OCI-LY1 (cell line): ENCODE data around the gene UBE2C.

Source experiments
- H2AFZ ChIP-seq: fragments of 200-600 bp; sonication (generic), shearing (Covaris generic); 2 replicates; pipeline ENCODE4 v1.6.0; 2014; ENCODE audit warnings: antibody characterized with exemption, mild to moderate bottlenecking, low read length
- H3F3A ChIP-seq: fragments of 200-600 bp; sonication (generic), shearing (Covaris generic); 2 replicates; pipeline ENCODE4 v1.6.0; 2014; ENCODE audit warnings: mild to moderate bottlenecking, antibody characterized with exemption, low read length, moderate library complexity; ENCODE audit not compliant: insufficient read depth
- H3K27ac ChIP-seq: fragments of 200-600 bp; sonication (generic); 2 replicates; pipeline ENCODE4 v1.5.1; 2014; ENCODE audit warnings: low read length, mixed run types, mild to moderate bottlenecking, low read depth; ENCODE audit not compliant: poor library complexity, severe bottlenecking
- H3K27me3 ChIP-seq: fragments of 200-600 bp; sonication (generic); 2 replicates; pipeline ENCODE4 v1.6.0; 2014; ENCODE audit warnings: antibody characterized with exemption, mild to moderate bottlenecking, low read length, moderate library complexity; ENCODE audit not compliant: insufficient read depth
- H3K36me3 ChIP-seq: fragments of 200-600 bp; sonication (generic); 2 replicates; pipeline ENCODE4 v1.6.1; 2014; ENCODE audit warnings: mild to moderate bottlenecking, antibody characterized with exemption, low read length, moderate library complexity, mixed read lengths; ENCODE audit not compliant: insufficient read depth
- H3K4me1 ChIP-seq: fragments of 200-600 bp; sonication (generic); 2 replicates; pipeline ENCODE4 v1.5.1; 2014; ENCODE audit warnings: mild to moderate bottlenecking, low read length, moderate library complexity; ENCODE audit not compliant: insufficient read depth, severe bottlenecking
- H3K4me2 ChIP-seq: fragments of 200-600 bp; sonication (generic), shearing (Covaris generic); 2 replicates; pipeline ENCODE4 v1.6.1; 2014; ENCODE audit warnings: low read length
- H3K4me3 ChIP-seq: fragments of 200-600 bp; sonication (generic); 2 replicates; pipeline ENCODE4 v1.5.1; 2014; ENCODE audit warnings: low read length, low read depth, mild to moderate bottlenecking, mixed read lengths; ENCODE audit not compliant: poor library complexity, severe bottlenecking
- H3K79me2 ChIP-seq: fragments of 200-600 bp; shearing (Covaris generic); 2 replicates; pipeline ENCODE4 v1.6.1; 2016; ENCODE audit warnings: mixed run types, low read length, mixed read lengths; ENCODE audit not compliant: insufficient read depth
- H3K9ac ChIP-seq: fragments of 200-600 bp; sonication (generic), shearing (Covaris generic); 2 replicates; pipeline ENCODE4 v1.6.1; 2014; ENCODE audit warnings: mild to moderate bottlenecking, low read length, mixed read lengths
- H3K9me2 ChIP-seq: fragments of 200-600 bp; sonication (generic), shearing (Covaris generic); 2 replicates; pipeline ENCODE4 v1.6.1; 2014; ENCODE audit warnings: low read depth, mild to moderate bottlenecking, low read length, mixed read lengths
- H3K9me3 ChIP-seq: fragments of 200-600 bp; shearing (Covaris generic); 2 replicates; pipeline ENCODE4 v1.6.1; 2014; ENCODE audit warnings: low read length, mixed read lengths
- H4K20me1 ChIP-seq: fragments of 200-600 bp; sonication (generic), shearing (Covaris generic); 2 replicates; pipeline ENCODE4 v1.6.0; 2016; ENCODE audit warnings: mild to moderate bottlenecking, low read length; ENCODE audit not compliant: insufficient read depth
- EZH2 ChIP-seq: fragments of 200-600 bp; sonication (generic), shearing (Covaris generic); IDR thresholded peaks from 2 replicates; pipeline ENCODE4 v1.8.0; 2017; ENCODE audit warnings: borderline replicate concordance, mixed run types, mild to moderate bottlenecking, antibody characterized with exemption, low read length, moderate library complexity, mixed read lengths
- TF ChIP-seq, protein P1 (sequence below): fragments of 200-600 bp; sonication (generic), shearing (Covaris generic); IDR thresholded peaks from 2 replicates; pipeline ENCODE4 v1.5.1; 2017; ENCODE audit warnings: mild to moderate bottlenecking, antibody characterized with exemption, low read length, moderate library complexity, mixed read lengths

Gene UBE2C

DNA sequence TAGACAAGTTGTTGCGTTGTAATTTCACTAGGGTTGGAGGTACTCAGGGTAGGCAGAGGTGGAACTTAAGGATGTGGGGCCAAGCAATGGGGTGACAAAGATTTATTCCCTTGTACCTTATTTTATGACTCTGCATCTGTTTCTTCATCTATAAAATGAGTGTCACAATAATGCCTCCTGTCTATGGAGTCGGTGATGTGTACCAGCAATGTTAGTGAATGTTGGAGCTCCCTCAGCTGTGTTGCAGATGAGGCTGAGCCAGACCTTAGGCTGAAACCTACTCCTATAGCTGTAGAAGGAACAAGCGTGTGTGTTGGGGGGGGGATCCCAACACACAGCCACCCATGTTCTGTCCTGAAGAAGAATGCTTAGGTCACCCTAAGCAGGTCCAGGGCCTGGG lies 4.5 kb downstream of the UBE2C start:
- H3K79me2 ChIP-seq: peaks cover 10% of the 10 kb centered on the region; the same call in 1 of the 2 replicates
- H3K9ac ChIP-seq: no peak overlapping the region
- H3K9me3 ChIP-seq: no peaks in the 10 kb centered on the region; the same call in 1 of the 2 replicates
- peaks cover 11% of the 10 kb centered on the region for H3K4me1 ChIP-seq
- peaks cover 49% of the 10 kb centered on the region for H3K36me3 ChIP-seq
- no peak overlapping the region for H3K27ac ChIP-seq
- no peak overlapping the region for H3K4me2 ChIP-seq
- TF ChIP-seq, protein P1, sequence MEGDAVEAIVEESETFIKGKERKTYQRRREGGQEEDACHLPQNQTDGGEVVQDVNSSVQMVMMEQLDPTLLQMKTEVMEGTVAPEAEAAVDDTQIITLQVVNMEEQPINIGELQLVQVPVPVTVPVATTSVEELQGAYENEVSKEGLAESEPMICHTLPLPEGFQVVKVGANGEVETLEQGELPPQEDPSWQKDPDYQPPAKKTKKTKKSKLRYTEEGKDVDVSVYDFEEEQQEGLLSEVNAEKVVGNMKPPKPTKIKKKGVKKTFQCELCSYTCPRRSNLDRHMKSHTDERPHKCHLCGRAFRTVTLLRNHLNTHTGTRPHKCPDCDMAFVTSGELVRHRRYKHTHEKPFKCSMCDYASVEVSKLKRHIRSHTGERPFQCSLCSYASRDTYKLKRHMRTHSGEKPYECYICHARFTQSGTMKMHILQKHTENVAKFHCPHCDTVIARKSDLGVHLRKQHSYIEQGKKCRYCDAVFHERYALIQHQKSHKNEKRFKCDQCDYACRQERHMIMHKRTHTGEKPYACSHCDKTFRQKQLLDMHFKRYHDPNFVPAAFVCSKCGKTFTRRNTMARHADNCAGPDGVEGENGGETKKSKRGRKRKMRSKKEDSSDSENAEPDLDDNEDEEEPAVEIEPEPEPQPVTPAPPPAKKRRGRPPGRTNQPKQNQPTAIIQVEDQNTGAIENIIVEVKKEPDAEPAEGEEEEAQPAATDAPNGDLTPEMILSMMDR: no peak
- TF ChIP-seq EZH2: no peak
- H2AFZ ChIP-seq: no peak overlapping the region
- no peaks in the 10 kb centered on the region for H4K20me1 ChIP-seq
- H3K4me3 ChIP-seq: no peak overlapping the region
- H3K9me2 ChIP-seq: no peaks in the 10 kb centered on the region
- peaks cover 7% of the 10 kb centered on the region; the same call in 1 of the 2 replicates for H3F3A ChIP-seq
- H3K27me3 ChIP-seq: no peaks in the 10 kb centered on the region

DNA sequence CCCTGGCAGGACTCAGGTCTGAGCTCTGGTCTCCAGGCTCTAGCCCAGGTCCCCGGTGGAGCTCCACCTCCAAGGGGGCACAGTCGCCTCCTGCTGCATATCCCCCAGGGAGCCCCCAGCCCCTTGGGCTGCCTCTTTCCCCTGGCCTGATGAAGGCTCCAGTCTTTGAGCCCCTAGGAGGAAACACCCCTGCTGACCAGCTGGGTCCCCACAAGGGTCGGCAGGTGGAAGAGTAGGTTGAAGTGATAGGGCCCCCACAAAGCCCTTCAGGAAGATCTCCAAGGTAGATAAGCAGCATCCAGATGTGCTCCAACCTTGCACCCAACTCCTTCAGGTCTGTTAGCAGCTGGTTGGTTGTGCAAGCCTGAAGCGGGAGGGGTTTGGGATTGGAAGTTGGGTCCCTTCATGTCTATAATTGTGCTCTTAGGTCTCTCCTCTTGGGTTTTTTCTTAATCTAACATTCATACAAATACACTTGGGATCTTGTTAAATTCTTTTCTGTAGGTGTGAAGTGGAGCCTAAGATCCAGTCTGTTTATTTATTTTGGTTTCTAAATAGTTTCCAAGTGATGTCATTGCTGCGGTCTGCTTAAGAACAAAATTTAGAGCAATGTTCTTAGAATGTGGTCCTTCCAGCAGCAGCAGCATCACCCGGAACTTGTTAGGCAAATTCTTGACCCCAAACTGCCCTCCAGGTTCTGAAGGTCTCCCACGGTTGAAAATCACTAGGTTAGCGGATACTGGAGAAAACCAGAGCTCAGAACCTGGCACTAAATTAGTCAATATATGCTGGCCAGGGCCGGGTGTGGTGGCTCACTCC lies 5.1 kb downstream of the UBE2C start:
- Histone ChIP-seq H3K9ac (no peak overlapping the region), H3K9me2 (no peaks in the 10 kb centered on the region), H4K20me1 (no peaks in the 10 kb centered on the region), H3K79me2 (peaks cover 10% of the 10 kb centered on the region; the same call in 1 of the 2 replicates), H3K27ac (no peak overlapping the region), H3K4me1 (peaks cover 11% of the 10 kb centered on the region), H3K4me3 (no peak overlapping the region), H3K27me3 (no peaks in the 10 kb centered on the region), H3K36me3 (peaks cover 47% of the 10 kb centered on the region), H3F3A (peaks cover 7% of the 10 kb centered on the region; the same call in 1 of the 2 replicates), H3K9me3 (no peaks in the 10 kb centered on the region), H2AFZ (no peak overlapping the region), H3K4me2 (no peak overlapping the region)
- no peak for TF ChIP-seq EZH2
- TF ChIP-seq, protein P1: no peak

DNA sequence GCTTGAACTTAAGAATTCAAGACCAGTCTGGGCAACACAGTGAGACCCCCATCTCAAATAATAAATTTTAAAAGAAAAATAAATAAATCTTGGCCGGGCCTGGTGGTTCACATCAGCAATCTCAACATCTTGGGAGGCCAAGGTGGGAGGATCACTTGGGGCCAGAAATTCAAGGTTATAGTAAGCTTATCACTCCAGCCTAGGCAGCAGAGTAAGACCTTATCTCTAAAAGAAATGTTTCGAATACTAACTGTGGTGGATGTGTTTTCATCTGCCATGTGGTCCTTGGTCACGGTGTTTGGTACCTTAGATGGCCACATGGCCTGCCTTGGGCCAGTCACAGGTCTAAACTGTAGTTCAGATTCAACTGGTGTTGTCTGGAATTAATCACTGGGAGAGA lies 5.8 kb downstream of the UBE2C start:
- peaks cover 7% of the 10 kb centered on the region; the same call in 1 of the 2 replicates for H3F3A ChIP-seq
- H3K79me2 ChIP-seq: peaks cover 5% of the 10 kb centered on the region; the same call in 1 of the 2 replicates
- TF ChIP-seq EZH2: no peak
- TF ChIP-seq, protein P1: no peak
- H3K4me1 ChIP-seq: peaks cover 11% of the 10 kb centered on the region
- H4K20me1 ChIP-seq: no peaks in the 10 kb centered on the region
- H3K4me2 ChIP-seq: no peak overlapping the region
- H3K27ac ChIP-seq: no peak overlapping the region
- no peaks in the 10 kb centered on the region for H3K9me2 ChIP-seq
- no peak overlapping the region for H3K4me3 ChIP-seq
- no peaks in the 10 kb centered on the region for H3K9me3 ChIP-seq
- peaks cover 43% of the 10 kb centered on the region for H3K36me3 ChIP-seq
- H3K27me3 ChIP-seq: no peaks in the 10 kb centered on the region
- no peak overlapping the region for H2AFZ ChIP-seq
- no peak overlapping the region for H3K9ac ChIP-seq
